Suprapubic skin (tissue), 4 donors: ENCODE results near the gene ATF7.

Source experiments
- POLR2A ChIP-seq, 2 donors: fragments of 450-650 bp; IDR thresholded peaks; one replicate each; pipeline ENCODE4 v1.6.1; 2017; ENCODE audit warnings: antibody characterized with exemption in 2 of 2, mild to moderate bottlenecking in 2 of 2, moderate library complexity in 2 of 2
- POLR2AphosphoS5 ChIP-seq, 3 donors: sonication (generic); formaldehyde crosslinking; IDR thresholded peaks; one replicate each; pipeline ENCODE4 v1.6.1; 2017; ENCODE audit warnings: antibody characterized with exemption in 3 of 3
- TF ChIP-seq, protein P1 (sequence below), 2 donors: fragments of 200-600 bp in 1 of 2; fragments of 450-650 bp in 1 of 2; sonication (generic) in 1 of 2; IDR thresholded peaks; one replicate each; pipeline ENCODE4 v1.5.1; 2016 to 2019; ENCODE audit warnings: antibody characterized with exemption in 2 of 2, mild to moderate bottlenecking in 1 of 2, moderate library complexity in 1 of 2

DNA sequence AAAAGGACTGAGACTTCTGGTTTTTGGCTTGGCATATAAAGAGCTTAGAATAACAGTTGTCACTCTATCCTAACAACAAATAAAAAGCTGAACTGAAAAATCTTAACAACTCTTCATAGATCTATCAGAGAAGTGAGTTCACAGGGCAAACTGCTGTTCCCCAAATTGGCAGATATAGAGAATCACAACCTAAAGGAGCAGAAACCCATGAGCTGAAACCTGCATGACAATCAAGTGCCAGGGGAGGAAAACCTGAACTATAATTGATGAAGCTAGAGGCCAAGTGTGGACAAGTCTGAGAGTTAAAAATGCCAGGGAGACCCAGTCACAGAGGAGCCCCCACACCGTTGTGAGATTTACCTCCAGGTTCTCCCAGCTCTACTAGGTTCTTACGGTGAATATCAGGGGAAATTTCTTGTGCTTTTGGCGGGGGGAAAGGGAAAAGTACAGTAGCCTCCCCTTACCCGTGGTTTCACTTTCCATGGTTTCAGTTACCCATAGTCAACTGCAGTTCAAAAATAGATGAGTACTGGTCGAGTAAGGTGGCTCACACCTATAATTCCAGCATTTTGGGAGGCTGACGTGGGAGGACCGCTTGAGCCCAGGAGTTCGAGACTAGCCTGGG is 53.9 kb downstream of the ATF7 start:
- TF ChIP-seq POLR2AphosphoS5 (IDR thresholded peaks at IDR 0.05), result no peak
- TF ChIP-seq POLR2A (IDR thresholded peaks at IDR 0.05), result no peak
- TF ChIP-seq, protein P1, sequence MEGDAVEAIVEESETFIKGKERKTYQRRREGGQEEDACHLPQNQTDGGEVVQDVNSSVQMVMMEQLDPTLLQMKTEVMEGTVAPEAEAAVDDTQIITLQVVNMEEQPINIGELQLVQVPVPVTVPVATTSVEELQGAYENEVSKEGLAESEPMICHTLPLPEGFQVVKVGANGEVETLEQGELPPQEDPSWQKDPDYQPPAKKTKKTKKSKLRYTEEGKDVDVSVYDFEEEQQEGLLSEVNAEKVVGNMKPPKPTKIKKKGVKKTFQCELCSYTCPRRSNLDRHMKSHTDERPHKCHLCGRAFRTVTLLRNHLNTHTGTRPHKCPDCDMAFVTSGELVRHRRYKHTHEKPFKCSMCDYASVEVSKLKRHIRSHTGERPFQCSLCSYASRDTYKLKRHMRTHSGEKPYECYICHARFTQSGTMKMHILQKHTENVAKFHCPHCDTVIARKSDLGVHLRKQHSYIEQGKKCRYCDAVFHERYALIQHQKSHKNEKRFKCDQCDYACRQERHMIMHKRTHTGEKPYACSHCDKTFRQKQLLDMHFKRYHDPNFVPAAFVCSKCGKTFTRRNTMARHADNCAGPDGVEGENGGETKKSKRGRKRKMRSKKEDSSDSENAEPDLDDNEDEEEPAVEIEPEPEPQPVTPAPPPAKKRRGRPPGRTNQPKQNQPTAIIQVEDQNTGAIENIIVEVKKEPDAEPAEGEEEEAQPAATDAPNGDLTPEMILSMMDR (IDR thresholded peaks at IDR 0.05), result no peak
